ENCODE results near the gene TRAPPC5.

- no peak for TF ChIP-seq CTCF (conservative IDR thresholded peaks at IDR 0.05; ENCODE audit: low read depth, low read length)
- TF ChIP-seq EZH2phosphoT487 (IDR thresholded peaks at IDR 0.05; ENCODE audit: borderline replicate concordance, low read length): no peak
- no peak for TF ChIP-seq EZH2 (IDR thresholded peaks at IDR 0.05; ENCODE audit: low read length, unreplicated experiment)
Observed at GRCh38 chr19:7647156-7647555, 33.5 kb upstream of the TRAPPC5 start.
